CD4-positive, alpha-beta T cell treated with Interleukin-2 at 100 ng/mL for 4 hours (primary cell): ENCODE results near the gene FLYWCH2.

Experiments
- DNase-seq: peaks from one replicate; pipeline ENCODE4 v3.0.0-alpha.2; 2020; ENCODE audit warnings: low spot score

FLYWCH2 gene

DNA sequence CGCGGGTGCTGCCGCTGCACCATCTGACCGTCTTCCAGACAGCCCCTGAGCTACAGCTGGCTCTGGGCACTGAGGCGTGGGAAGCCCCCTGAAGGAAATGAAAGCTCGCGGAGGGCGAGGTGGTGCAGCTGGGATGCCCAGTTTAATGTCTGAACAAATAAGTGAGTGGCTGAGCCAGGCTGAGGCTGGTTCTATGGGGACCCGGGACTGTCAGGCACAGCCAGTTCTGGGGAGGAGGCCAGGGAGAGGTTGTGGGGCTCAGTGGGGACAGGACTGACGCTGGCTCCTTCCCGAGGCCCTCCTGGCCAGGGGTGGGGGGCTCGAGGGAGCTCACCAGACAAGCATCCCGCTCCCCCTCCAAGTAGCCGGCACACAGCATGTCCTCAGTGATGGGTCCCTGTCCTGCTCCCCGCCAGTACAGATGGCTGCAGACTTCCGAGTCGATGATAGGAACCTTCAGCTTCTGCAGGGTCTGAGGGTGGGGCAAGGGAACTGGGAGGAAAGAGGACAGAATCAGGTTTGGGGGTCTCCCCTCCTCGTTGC lies 29.4 kb upstream of the FLYWCH2 start:
- no peak for DNase-seq

DNA sequence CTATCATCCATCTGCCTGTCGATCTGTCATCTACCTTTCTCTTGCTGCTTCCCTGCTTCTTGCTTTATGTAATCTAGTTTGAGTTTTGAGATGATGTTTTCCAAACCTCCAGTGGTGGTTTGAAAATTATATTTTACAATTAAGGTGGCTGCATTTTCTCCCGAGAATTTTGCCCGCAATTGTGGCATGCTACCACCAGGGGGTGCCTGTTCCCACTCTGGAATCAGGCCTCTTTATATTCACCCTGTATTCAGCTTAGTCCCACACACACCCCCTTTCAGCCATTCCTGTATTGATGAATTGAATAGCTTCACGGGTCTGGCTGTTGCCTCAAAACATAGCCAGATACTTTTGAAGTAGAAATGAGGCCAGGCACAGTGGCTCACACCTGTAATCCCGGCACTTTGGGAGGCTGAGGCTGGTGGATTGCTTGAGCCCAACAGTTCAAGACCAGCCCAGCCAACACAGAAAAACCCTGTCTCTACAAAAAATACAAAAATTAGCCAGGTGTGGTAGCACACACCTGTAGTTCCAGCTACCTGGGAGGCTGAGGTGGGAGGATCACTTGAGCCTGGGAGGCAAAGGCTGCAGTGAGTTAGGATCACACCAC lies 28.2 kb upstream of the FLYWCH2 start:
- DNase-seq: no peak

DNA sequence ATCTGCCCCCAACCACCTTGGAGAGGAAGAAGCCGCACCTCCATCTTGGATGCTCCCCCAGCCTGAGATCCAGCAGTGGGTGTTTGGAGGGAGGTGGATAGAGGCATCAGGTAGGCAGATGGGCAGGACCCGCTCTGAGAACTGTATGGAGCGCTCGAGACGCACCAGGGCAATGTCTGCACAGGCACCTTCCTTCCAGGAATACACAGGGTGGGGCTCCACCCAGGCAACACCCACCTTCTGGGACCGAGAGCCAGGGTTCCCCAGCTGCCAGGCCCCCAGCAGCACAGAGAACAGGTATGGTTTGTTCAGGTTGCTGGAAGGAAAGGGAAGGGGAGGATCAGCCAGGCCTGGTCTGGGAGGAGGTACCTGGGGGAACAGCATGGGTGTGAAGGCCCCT lies 27.5 kb upstream of the FLYWCH2 start:
- no peak for DNase-seq

DNA sequence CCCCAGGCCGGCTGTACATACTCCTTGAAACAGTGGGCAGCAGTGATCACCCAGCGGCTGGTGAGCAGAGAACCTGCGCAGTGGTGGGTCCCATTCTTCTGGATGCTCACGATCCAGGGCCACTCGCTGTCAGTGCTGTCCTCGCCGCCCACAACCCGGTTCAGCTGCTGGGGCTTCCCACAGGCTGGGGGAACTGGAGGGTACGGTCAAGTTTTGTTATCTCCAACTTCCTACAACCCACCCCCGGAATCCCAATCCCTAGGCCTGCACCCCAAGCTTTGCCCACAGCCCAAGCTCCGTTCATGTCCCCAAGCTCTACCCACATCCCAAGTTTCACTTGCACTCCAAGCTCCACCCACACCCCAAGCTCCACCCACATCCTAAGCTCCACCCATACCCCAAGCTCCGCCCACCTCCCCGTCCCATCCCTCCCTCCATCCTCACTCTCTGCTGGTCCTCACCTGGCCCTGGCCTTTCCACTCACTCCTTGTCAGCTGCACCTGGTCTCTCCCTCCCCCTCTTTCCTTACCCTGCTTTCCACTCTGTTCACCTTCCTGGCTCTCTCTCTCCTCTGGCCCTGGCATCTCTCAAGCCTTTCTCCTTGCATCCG lies 26.8 kb upstream of the FLYWCH2 start:
- DNase-seq: no peak

DNA sequence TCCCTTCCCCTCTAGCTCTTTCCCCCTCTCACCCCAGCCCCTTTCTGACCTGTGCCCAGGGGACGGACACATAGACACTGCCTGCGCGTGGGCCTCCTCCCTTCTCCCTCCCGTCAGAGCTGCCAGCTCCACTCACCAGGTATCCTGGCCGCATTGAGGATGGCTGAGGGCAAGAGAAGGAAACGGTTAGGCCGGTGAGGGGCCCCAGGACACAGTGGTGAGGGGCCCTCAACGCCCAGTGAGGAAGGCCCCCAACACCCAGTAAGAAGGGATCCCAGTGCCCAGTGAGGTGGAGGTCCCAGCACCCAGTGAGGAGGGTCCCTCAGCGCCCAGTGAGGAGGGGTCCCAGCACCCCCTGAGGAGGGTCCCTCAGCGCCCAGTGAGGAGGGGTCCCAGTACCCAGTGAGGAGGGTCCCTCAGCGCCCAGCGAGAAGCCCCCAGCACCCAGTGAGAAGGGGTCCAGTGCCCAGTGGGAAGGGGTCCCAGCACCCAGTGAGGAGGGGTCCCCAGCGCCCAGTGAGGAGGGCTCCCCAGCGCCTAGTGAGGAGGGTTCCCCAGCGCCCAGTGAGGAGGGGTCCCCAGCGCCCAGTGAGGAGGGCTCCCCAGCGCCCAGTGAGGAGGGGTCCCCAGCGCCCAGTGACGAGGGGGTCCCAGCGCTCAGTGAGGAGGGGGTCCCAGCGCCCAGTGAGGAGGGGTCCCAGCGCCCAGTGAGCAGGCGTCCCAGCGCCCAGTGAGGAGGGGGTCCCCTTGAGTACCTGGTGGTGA lies 26.1 kb upstream of the FLYWCH2 start:
- DNase-seq: no peak

DNA sequence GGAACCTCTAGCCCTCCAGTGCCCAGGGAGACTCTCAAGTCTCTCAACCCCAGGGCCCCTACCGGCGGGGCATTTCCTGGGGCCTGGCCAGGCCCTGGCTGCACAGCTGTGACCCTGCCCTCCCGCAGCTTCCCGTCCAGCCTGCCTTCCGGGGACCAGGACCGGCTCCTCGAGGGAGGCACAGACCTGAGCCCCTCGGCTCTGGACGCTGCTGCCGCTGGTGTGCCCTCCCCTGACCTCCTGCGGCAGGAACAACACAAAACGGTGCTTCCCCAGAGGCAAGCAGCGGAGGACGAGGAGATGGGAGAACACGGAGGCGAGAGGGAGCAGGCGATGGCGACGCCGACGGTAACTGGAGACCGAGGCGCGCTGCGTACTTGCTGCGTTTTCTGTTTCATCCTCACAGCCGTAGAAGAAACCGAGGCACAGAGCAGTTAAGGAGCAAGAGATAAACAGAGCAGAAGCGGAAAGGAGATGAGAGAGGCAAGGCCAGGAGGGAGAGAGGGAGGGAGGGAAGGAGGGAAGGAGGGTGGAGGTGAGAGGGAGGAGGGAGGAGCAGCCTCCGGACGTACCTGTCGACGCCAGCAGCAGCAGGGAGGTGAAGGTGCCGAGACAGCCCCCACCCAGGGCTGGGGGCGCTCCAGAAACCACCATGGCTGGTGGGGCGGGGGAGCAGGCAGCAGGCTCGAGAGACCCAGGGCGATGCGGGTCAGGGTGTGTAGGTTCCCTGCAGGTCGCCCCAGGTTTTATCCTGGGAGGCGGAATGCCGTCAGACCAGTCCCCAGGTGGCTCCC lies 25.4 kb upstream of the FLYWCH2 start, which contains the start of gene PRSS22:
PRSS22 (minus strand) TSS at position 720 of the 794 bp plus-strand sequence; CDS start at position 654, 66 bp downstream.
- DNase-seq: no peak

DNA sequence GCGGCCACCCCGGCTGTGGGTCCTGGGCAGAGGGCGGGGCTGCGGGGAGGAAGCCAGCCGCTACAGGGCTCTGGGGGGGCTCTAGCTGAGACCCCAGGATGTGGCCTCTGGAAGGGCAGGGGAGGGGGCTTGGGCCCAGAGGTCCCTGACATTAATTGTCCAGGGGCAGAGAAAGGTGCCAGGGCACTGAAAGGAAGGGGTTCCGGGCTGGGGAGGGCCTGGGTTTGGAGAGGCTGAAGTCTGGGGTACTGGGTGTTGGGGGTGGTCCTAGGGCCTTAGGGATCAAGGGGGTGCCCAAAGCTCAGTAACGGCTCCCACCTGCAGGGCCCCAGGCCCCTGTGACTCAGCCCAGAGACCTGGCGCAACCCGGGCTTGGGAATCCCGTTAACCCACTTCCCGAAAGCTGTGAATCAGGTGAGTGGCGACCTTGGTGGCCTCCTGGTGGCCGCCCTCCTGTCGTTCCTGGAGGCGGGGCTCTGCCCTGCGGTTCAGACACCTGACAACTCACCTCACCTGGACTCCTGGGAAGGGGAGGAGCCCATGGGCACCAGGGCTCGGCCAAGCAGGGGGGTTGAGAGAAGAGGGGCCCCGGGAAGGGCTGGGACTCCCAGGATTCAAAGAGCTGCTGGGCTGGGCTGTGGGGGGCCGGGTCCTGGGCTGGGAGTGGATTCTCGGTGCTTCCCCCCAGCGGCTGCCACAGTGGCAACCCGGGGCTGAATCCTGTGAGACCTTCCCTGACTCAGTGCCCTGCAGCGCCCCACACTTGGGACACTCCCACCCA lies 24.6 kb upstream of the FLYWCH2 start:
- no peak for DNase-seq

DNA sequence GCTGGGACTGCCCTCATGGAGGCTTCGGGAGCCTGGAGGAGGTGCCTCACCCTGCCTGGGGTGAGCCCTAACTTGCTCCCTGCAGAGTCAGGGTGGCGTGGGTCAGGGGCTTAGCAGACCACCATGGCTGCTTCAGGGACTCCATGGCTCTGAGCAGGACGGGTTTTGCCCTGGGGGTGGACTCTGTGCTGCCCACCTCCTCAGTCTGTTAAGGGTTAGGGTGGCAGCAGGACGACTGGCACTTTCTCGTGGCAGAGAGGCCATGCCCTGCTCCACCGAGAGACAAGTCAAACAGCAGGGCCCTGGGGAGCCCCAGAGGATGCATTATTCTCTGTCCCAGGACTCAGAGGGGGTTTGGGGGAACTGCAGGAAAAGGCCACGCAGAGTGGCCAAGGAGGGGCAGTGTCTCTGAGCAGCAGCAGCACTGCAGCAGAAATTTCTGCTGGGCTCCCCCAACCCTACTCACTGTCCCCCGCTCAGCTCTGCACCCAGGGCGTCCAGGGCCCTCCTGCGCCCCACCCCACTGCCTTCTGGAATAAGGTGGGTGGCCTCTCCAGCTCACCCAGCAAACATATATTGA lies 23.2 kb upstream of the FLYWCH2 start:
- no peak for DNase-seq

DNA sequence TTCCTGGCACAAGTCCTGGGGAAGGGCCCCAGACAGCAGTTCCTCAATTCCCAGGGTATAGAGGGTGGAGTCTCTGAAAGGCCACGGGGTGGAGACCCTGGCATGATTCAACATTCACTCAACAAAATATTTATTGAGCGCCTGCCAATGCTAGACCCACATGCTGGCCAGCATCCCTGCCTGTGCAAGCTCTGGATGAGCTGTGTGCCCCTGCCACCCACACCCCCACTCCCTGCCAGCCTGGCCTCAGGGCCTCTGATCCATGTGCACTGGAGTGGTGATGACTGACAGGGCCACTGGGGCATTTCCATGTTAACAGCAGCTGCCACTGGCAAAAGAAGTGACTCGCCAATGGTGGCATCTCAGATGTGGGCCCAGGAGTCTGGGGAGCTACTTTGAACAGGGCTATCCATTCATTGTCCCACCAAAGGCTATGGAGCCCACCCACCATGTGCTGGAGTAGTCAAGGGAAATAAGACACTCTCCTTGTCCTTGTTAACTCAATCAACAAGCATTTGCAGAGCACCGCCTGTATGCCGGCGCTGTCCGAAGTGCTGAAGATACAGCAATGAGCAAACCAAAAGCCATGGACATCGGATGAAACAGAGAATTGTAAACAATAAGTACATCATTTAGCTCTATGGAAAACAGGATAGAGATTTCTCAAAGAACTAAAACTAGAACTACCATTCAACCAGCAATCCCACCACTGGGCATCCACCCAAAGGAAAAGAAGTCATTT lies 22.0 kb upstream of the FLYWCH2 start:
- DNase-seq: no peak

DNA sequence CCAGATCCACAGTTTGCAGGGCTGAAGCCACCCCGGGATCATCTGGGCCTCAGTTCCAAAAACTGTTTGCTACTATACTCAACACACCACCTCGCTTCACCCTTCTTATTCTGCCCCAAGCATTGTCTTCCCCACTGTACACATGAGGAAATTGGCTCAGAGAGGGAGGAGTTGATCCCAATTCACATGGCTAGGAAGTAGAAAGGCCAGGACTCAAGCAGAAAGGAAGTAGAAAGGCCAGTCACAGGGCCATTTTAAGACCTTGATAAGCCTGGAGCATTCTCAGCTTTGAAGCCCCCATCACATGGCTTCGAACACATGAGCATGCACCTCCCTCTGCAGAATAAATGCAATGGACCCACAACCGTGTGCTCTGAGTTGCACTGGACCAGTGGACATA lies 17.4 kb upstream of the FLYWCH2 start:
- no peak for DNase-seq

DNA sequence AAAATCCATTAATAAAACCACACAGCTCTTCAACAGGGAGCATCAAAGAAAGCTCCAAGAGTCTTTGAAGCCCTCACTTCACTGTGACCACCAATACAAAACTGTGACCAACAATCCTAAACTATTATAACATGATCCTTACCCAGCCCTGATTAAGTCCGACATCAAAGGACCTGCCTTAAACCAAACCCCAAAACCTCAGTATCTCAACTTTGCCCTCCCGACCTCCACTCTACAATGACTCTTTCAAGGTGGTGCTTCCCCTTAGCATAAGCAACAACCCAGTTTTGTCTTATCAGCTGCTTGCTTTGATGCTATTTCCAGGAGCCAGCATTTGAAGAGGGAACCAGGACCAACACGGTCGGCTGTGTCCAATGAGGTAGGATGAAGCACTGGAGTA lies 16.6 kb upstream of the FLYWCH2 start:
- DNase-seq: no peak

DNA sequence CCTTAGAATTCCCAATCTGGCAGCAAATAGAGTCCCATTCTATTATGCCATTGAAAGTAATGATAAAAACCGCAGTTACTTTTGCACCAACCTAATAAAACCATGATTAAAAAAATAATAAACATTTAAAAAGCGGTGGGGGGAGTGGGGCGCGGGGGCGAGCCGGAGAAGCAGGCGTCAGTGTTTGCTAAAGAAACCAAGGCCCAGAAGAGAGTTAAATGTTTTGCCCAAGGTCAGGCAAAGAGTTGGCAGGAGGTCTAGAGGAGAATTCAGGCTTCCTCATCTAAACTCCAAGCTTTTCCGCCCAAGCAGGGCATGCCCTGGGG lies 15.4 kb upstream of the FLYWCH2 start:
- no peak for DNase-seq

DNA sequence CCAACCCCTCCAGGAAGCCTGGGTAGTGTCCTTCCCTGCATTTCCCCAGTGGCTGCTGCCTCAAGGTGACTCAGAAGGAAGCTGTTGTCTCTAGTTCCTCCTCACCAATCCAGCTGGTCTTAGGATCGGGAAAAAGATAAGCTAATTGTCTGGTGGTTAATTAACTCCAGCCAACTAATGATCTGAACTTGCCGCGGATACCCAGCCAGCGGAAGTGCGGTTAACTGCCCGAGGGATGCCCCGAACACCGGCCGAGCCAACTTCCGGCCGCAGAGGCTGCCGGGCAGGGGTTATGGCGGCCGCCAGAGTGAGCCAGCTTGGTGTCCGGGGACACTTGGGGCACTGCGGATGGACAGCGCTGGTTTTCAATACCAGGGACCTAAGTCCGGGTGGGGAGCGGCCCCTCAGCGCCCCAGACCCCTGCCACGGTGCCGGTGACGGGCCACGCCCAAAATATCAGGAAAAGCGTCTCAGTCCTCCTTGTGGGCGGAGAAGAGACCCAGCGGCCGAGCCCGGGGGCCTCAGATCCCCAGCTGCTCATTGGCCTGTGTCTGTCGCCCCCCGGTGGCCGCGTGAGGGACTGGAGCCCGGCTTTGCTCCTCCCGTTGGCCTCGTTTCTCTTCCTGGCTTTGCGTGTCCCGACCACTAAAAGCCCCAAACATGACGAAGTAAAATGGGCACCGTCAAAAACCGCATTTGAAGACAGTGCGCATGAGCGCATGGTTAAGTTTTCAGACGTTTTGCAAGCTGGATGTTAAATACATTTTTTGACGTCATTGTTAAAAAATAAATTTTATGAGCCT lies 14.8 kb upstream of the FLYWCH2 start:
- DNase-seq: peak; percentile 95

DNA sequence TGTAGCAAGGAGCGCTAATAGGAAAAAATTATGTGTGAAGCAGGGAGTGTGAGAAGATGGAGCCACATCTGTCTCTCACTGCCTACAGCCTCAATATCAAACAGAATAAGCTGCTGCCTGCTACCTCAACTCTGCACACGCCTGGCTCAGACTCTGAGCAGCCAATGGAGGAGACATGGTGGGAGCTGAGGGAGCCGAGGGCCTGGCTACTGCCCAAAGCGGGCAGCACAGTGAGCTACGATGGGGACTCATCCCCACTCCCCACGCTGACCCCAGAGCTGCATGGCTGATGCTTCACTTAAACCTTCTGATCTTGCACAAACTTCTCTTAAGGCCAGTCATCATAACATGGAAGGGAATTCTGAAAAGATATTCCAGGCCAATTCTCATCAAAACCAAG lies 11.1 kb upstream of the FLYWCH2 start:
- no peak for DNase-seq

DNA sequence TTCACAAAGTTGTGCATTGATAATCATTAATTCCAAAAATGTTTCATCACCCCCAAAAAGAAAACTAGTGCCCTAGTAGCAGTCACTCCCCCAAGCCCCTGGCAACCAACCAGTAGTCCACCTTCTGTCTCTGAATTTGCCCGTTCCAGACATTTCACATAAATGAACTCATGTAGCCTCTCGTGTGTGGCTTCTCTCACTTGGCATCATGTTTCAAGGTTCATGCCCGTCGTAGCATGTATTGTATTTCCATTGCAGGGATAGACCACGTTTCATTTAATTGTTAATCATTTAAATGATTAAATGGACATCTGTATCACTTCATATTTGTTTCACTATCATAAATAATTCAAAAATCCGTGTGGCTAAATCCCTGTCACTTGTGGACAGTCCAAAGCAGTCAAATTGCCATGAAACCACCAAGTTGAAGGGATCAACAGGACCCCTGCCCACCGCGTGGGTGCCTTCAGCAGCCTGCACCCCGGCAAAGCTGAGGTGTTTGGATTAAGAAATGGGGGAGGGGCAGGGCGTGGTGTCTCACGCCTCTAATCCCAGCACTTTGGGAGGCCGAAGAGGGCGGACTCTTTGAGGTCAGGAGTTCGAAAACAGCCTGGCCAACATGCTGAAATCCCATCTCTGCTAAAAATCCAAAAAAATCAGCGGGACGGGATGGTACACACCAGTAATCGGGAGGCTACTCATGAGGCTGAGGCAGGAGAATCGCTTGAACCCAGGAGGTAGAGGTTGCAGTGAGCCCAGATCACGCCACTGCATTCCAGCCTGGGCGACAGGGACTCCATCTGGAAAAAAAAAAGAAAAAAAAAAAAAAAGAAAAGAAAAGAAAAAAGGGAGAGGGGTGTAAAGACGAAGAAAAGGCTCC lies 8.7 kb upstream of the FLYWCH2 start:
- no peak for DNase-seq

DNA sequence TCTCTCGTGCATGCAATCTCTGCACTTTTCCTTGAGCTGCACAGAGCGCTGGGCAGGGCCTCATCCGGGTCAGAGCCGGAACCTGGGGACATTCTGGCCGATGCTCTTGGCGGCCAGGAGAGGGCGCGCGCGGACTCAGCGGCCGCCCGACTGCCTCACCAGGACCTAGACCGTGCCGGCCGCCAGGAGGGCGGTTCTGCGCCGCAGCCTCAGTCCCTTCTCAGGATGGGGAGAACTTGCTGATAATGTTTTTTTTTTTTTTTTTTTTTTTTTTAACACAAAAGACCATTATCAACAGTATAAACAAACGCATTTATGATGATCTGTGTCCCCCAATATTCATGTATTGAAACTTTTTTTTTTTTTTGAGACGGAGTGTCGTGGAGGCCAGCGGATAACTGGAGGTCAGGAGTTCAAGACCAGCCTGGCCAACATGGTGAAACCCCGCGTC lies 8.1 kb upstream of the FLYWCH2 start:
- DNase-seq: peak; percentile 71

DNA sequence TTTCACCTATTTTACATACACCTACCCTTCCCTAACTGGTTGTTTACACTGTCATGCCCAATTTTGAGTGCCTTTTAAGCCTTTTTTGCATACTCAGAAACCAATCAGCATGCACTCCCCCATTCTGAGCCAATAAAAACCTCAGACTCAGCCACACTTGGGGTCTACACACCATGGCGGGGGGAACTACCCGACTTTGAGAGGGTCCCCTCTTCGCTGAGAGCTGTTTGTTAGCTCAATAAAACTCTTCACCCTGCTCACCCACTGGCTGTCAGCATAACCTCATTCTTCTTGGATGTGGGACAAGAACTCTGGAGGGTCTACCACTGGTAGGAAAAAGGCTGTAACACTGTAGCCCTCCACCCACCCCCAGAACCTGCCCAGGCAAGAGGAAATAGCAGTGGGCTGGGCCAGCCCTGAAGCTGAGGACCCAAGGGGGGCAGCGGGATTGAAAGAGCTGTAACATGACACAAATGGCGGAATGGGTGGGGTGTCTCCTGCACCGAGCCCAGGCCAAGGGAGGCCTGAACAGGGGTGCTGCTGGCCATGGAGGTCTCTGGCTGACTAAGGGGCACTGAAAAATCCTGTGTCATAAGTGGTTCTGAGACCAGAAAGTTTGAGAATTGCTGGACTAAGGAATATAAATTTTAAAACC lies 3.0 kb upstream of the FLYWCH2 start:
- no peak for DNase-seq
